ENCODE results near the gene WRNIP1.

DNA sequence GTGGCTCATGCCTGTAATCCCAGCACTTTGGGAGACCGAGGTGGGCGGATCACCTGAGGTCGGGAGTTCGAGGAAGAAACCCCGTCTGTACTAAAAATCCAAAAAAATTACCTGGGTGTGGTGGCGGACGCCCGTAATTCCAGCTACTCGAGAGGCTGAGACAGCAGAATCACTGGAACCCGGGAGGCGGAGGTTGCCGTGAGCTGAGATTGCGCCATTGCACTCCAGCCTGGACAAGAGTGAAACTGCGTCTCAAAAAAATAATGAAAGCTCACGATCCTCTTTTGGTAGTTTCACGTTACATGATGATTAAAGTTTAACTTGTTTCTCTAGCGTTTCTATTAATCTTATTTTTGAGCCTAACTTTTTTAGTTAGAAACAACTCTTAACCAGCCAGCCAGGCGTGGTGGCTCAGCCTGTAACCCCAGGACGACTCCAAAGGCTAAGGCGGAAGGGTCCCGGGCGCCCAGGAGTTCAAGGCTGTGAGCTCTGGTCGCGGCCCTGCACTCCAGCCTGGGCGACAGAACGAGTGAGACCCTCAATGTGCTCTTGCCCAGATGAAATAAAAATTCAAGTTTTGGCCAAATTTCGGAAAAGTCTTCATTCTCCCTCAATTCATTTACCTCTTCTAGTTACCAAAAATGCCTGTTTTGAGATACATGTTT lies 1.2 kb upstream of the WRNIP1 start:
- TF ChIP-seq, protein P1, sequence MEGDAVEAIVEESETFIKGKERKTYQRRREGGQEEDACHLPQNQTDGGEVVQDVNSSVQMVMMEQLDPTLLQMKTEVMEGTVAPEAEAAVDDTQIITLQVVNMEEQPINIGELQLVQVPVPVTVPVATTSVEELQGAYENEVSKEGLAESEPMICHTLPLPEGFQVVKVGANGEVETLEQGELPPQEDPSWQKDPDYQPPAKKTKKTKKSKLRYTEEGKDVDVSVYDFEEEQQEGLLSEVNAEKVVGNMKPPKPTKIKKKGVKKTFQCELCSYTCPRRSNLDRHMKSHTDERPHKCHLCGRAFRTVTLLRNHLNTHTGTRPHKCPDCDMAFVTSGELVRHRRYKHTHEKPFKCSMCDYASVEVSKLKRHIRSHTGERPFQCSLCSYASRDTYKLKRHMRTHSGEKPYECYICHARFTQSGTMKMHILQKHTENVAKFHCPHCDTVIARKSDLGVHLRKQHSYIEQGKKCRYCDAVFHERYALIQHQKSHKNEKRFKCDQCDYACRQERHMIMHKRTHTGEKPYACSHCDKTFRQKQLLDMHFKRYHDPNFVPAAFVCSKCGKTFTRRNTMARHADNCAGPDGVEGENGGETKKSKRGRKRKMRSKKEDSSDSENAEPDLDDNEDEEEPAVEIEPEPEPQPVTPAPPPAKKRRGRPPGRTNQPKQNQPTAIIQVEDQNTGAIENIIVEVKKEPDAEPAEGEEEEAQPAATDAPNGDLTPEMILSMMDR (IDR thresholded peaks at IDR 0.05): no peak
- no peak for TF ChIP-seq EP300 (IDR thresholded peaks at IDR 0.05)
